Thyroid gland (tissue), 4 donors: ENCODE data around the gene SH3YL1. TPM values are rescaled to one million over a fixed set of nuclear protein-coding genes. Genes with fewer than 3 reads are reported as not detected.

Source experiments
- DNase-seq, 2 donors: peaks; one replicate each; pipeline ENCODE4 v3.0.0-alpha.2; 2019
- H3K27ac ChIP-seq, 3 donors: fragments of 200-600 bp; sonication (generic); 1 replicate in 2 of 3; 2 replicates in 1 of 3; pipeline ENCODE4 v1.5.1; 2016 to 2019; ENCODE audit warnings: mild to moderate bottlenecking in 1 of 3, moderate library complexity in 1 of 3
- H3K27me3 ChIP-seq: fragments of 200-600 bp; sonication (generic); one replicate; pipeline ENCODE4 v1.5.1; 2019
- H3K36me3 ChIP-seq, 2 donors: fragments of 200-600 bp; sonication (generic); one replicate each; pipeline ENCODE4 v1.5.1; 2016 to 2019
- H3K4me1 ChIP-seq, 2 donors: fragments of 200-600 bp; sonication (generic); one replicate each; pipeline ENCODE4 v1.5.1; 2017 to 2019
- H3K4me3 ChIP-seq, 3 donors: fragments of 200-600 bp; sonication (generic); replicated peaks in 1 of 3; 1 replicate in 2 of 3; 2 replicates in 1 of 3; pipeline ENCODE4 v1.5.1; 2016; ENCODE audit warnings: mild to moderate bottlenecking in 1 of 3
- H3K9me3 ChIP-seq: fragments of 200-600 bp; sonication (generic); one replicate; pipeline ENCODE4 v1.5.1; 2017
- CTCF ChIP-seq, 6 experiments: fragments of 200-600 bp in 3 of 6; fragments of 450-650 bp in 3 of 6; sonication (generic) in 3 of 6; IDR thresholded peaks; one replicate each; pipeline ENCODE4 v1.5.1; 2016 to 2019; ENCODE audit warnings: antibody characterized with exemption in 6 of 6, mild to moderate bottlenecking in 2 of 6, inconsistent platforms in 1 of 6, moderate library complexity in 1 of 6
- POLR2A ChIP-seq, 2 donors: fragments of 450-650 bp; IDR thresholded peaks; one replicate each; pipeline ENCODE4 v1.6.1; 2017; ENCODE audit warnings: antibody characterized with exemption in 2 of 2, mild to moderate bottlenecking in 2 of 2, moderate library complexity in 1 of 2
- WGBS, 2 donors: methylation state at CpG; one replicate each; pipeline ENCODE4 v1.1.5; 2017; 5-methylcytosine and 5-hydroxymethylcytosine counted together
- intact Hi-C: fragments of 100-400 bp; cut with DNase I; formaldehyde crosslinking; loops from one replicate; pipeline ENCODE4 v1.15.1; 2023
- total RNA-seq, 4 donors: library from RNA; depleted of rRNA; stranded (reverse); fragments of >200 nt; gene quantifications; one replicate each; pipeline ENCODE4 v1.2.3, GENCODE V29; 2016

SH3YL1 gene
- total RNA-seq, 4 donors from 2014 or later, result 76.5 to 128 (median 85.1) TPM

GRCh38 chr2:257842-258241 is 6.0 kb downstream of the SH3YL1 start:
- Histone ChIP-seq H3K36me3 (no peaks in the 10 kb centered on the region), H3K27ac (no peak overlapping the region), H3K9me3 (no peaks in the 10 kb centered on the region), H3K4me3 (no peak overlapping the region), H3K4me1 (peaks cover 6 to 14% of the 10 kb centered on the region in 2 donors), H3K27me3 (no peaks in the 10 kb centered on the region)
- WGBS, 2 donors, result 90 to 95% methylated on average over 2 of the region's 2 CpGs
- TF ChIP-seq CTCF (IDR thresholded peaks at IDR 0.05), result no peak
- TF ChIP-seq POLR2A (IDR thresholded peaks at IDR 0.05), result no peak
- intact Hi-C loops, result no loop called here
- no peak for DNase-seq

- H3K9me3 ChIP-seq, result no peaks in the 10 kb centered on the region
- intact Hi-C loops, result no loop called here
- no peak for DNase-seq
- TF ChIP-seq POLR2A (IDR thresholded peaks at IDR 0.05) (no peak), CTCF (IDR thresholded peaks at IDR 0.05) (no peak)
- peaks cover 6 to 10% of the 10 kb centered on the region in 2 donors for H3K4me1 ChIP-seq
- no peaks in the 10 kb centered on the region for H3K36me3 ChIP-seq
- H3K27me3 ChIP-seq, result no peaks in the 10 kb centered on the region
- no peak overlapping the region for H3K4me3 ChIP-seq
- 93% methylated on average over 3 of the region's 3 CpGs for WGBS, 2 donors
- no peak overlapping the region for H3K27ac ChIP-seq
These were observed 6.4 kb downstream of the SH3YL1 start for GRCh38 chr2:257429-257828.

- peaks cover 6% of the 10 kb centered on the region in 2 donors for H3K4me1 ChIP-seq
- no peak for TF ChIP-seq POLR2A (IDR thresholded peaks at IDR 0.05)
- no peak for TF ChIP-seq CTCF (IDR thresholded peaks at IDR 0.05)
- intact Hi-C loops, result no loop called here
- H3K36me3 ChIP-seq, result no peaks in the 10 kb centered on the region
- no peaks in the 10 kb centered on the region for H3K27me3 ChIP-seq
- H3K4me3 ChIP-seq, result no peak overlapping the region
- no peak for DNase-seq
- 73 to 92% methylated on average over 3 of the region's 3 CpGs for WGBS, 2 donors
- no peaks in the 10 kb centered on the region for H3K9me3 ChIP-seq
- no peak overlapping the region for H3K27ac ChIP-seq
These were observed 7.7 kb downstream of the SH3YL1 start for GRCh38 chr2:256094-256493.

GRCh38 chr2:255195-255594 is 8.6 kb downstream of the SH3YL1 start:
- no peak overlapping the region for H3K4me3 ChIP-seq
- TF ChIP-seq CTCF (IDR thresholded peaks at IDR 0.05) (no peak), POLR2A (IDR thresholded peaks at IDR 0.05) (no peak)
- H3K36me3 ChIP-seq, result no peaks in the 10 kb centered on the region
- no peaks in the 10 kb centered on the region for H3K27me3 ChIP-seq
- H3K4me1 ChIP-seq, result peaks cover 6% of the 10 kb centered on the region in 2 donors
- DNase-seq, result no peak
- intact Hi-C loops, result no loop called here
- 95 to 97% methylated on average over 2 of the region's 2 CpGs for WGBS, 2 donors
- no peak overlapping the region for H3K27ac ChIP-seq
- H3K9me3 ChIP-seq, result no peaks in the 10 kb centered on the region

GRCh38 chr2:254241-254640 is 9.6 kb downstream of the SH3YL1 start:
- Histone ChIP-seq H3K9me3 (no peaks in the 10 kb centered on the region), H3K4me3 (no peak overlapping the region), H3K4me1 (peaks cover 6% of the 10 kb centered on the region in 2 donors), H3K27me3 (no peaks in the 10 kb centered on the region), H3K27ac (no peak overlapping the region), H3K36me3 (no peaks in the 10 kb centered on the region)
- intact Hi-C loops, result no loop called here
- WGBS, 2 donors, result 42 to 43% methylated on average over 7 of the region's 7 CpGs
- peak; percentile 48 to 54 for DNase-seq
- TF ChIP-seq CTCF (IDR thresholded peaks at IDR 0.05) (no peak), POLR2A (IDR thresholded peaks at IDR 0.05) (no peak)
